ENCODE results near the gene SRGAP1. TPM values are rescaled to one million over a fixed set of nuclear protein-coding genes. Genes with fewer than 3 reads are reported as not detected.
"Not testable (repeated sequence)": the region's sequence is repeated elsewhere in the genome, so short reads cannot be mapped to it uniquely, and the experiment has no call there.

The SRGAP1 gene
- polyA plus RNA-seq, 1 donor from 2014 or later = not detected

GRCh38 chr12:64097366-64098105, 253.0 kb downstream of the SRGAP1 start:
- Mint-ChIP-seq H3K4me3 (no peak overlapping the region), H3K9me3 (no peaks in the 10 kb centered on the region), H3K27me3 (peaks cover 5% of the 10 kb centered on the region), H3K4me1 (no peaks in the 10 kb centered on the region), H3K36me3 (peaks cover 3% of the 10 kb centered on the region), H3K27ac (no peak overlapping the region)

- peaks cover 3% of the 10 kb centered on the region for H3K36me3 Mint-ChIP-seq
- no peaks in the 10 kb centered on the region for H3K9me3 Mint-ChIP-seq
- no peak overlapping the region for H3K27ac Mint-ChIP-seq
- no peak overlapping the region for H3K4me3 Mint-ChIP-seq
- H3K4me1 Mint-ChIP-seq = no peaks in the 10 kb centered on the region
- H3K27me3 Mint-ChIP-seq = peaks cover 5% of the 10 kb centered on the region
Measured at GRCh38 chr12:64098709-64099354, 254.3 kb downstream of the SRGAP1 start.

- Mint-ChIP-seq H3K36me3 (peaks cover 3% of the 10 kb centered on the region), H3K4me3 (no peak overlapping the region), H3K4me1 (no peaks in the 10 kb centered on the region), H3K27me3 (peaks cover 5% of the 10 kb centered on the region), H3K9me3 (no peaks in the 10 kb centered on the region), H3K27ac (no peak overlapping the region)
Measured at GRCh38 chr12:64099397-64099796, 254.9 kb downstream of the SRGAP1 start.

- peaks cover 5% of the 10 kb centered on the region for H3K27me3 Mint-ChIP-seq
- no peaks in the 10 kb centered on the region for H3K9me3 Mint-ChIP-seq
- H3K4me3 Mint-ChIP-seq = no peak overlapping the region
- H3K36me3 Mint-ChIP-seq = peaks cover 3% of the 10 kb centered on the region
- no peak overlapping the region for H3K27ac Mint-ChIP-seq
- no peaks in the 10 kb centered on the region for H3K4me1 Mint-ChIP-seq
Measured at GRCh38 chr12:64102339-64102738, 257.8 kb downstream of the SRGAP1 start.

- Mint-ChIP-seq H3K4me3 (no peak overlapping the region), H3K9me3 (no peaks in the 10 kb centered on the region), H3K27me3 (peaks cover 3% of the 10 kb centered on the region), H3K27ac (no peak overlapping the region), H3K4me1 (no peaks in the 10 kb centered on the region), H3K36me3 (no peaks in the 10 kb centered on the region)
Measured at GRCh38 chr12:64103825-64104740, 259.6 kb downstream of the SRGAP1 start.

- H3K9me3 Mint-ChIP-seq = no peaks in the 10 kb centered on the region
- H3K27me3 Mint-ChIP-seq = no peaks in the 10 kb centered on the region
- H3K4me1 Mint-ChIP-seq = no peaks in the 10 kb centered on the region
- H3K36me3 Mint-ChIP-seq = no peaks in the 10 kb centered on the region
- H3K27ac Mint-ChIP-seq = no peak overlapping the region
- no peak overlapping the region for H3K4me3 Mint-ChIP-seq
Measured at GRCh38 chr12:64105026-64105425, 260.5 kb downstream of the SRGAP1 start.

- Mint-ChIP-seq H3K36me3 (no peaks in the 10 kb centered on the region), H3K27me3 (no peaks in the 10 kb centered on the region), H3K4me1 (no peaks in the 10 kb centered on the region), H3K27ac (no peak overlapping the region), H3K4me3 (no peak overlapping the region), H3K9me3 (peaks cover 0 to 4% (median 3%) of the 10 kb centered on the region in 3 donors)
Measured at GRCh38 chr12:64107776-64108175, 263.3 kb downstream of the SRGAP1 start.

GRCh38 chr12:64109706-64110105, 265.2 kb downstream of the SRGAP1 start:
- Mint-ChIP-seq H3K9me3 (peaks cover 0 to 5% (median 3%) of the 10 kb centered on the region in 3 donors), H3K4me3 (no peak overlapping the region), H3K36me3 (no peaks in the 10 kb centered on the region), H3K27ac (no peak overlapping the region), H3K27me3 (no peaks in the 10 kb centered on the region), H3K4me1 (no peaks in the 10 kb centered on the region)

GRCh38 chr12:64110864-64111263, 266.4 kb downstream of the SRGAP1 start:
- no peaks in the 10 kb centered on the region for H3K4me1 Mint-ChIP-seq
- H3K27ac Mint-ChIP-seq = no peak overlapping the region
- no peak overlapping the region for H3K4me3 Mint-ChIP-seq
- H3K9me3 Mint-ChIP-seq = peaks cover 0 to 5% (median 3%) of the 10 kb centered on the region in 3 donors
- H3K27me3 Mint-ChIP-seq = no peaks in the 10 kb centered on the region
- H3K36me3 Mint-ChIP-seq = peaks cover 1% of the 10 kb centered on the region

- H3K27me3 Mint-ChIP-seq = no peaks in the 10 kb centered on the region
- no peaks in the 10 kb centered on the region for H3K4me1 Mint-ChIP-seq
- peaks cover 1% of the 10 kb centered on the region for H3K36me3 Mint-ChIP-seq
- H3K4me3 Mint-ChIP-seq = no peak overlapping the region
- peaks cover 0 to 5% (median 3%) of the 10 kb centered on the region in 3 donors for H3K9me3 Mint-ChIP-seq
- no peak overlapping the region for H3K27ac Mint-ChIP-seq
Measured at GRCh38 chr12:64116969-64117368, 272.5 kb downstream of the SRGAP1 start.

GRCh38 chr12:64120568-64120967, 276.1 kb downstream of the SRGAP1 start:
- Mint-ChIP-seq H3K27me3 (no peaks in the 10 kb centered on the region), H3K9me3 (no peaks in the 10 kb centered on the region), H3K4me3 (no peak overlapping the region), H3K27ac (no peak overlapping the region), H3K36me3 (no peaks in the 10 kb centered on the region), H3K4me1 (no peaks in the 10 kb centered on the region)

- H3K4me3 Mint-ChIP-seq, H3K4me1 Mint-ChIP-seq, H3K9me3 Mint-ChIP-seq, H3K27ac Mint-ChIP-seq, H3K27me3 Mint-ChIP-seq, H3K36me3 Mint-ChIP-seq: not testable (repeated sequence)
Measured at GRCh38 chr12:64121086-64121485, 276.6 kb downstream of the SRGAP1 start.

GRCh38 chr12:64122154-64122553, 277.7 kb downstream of the SRGAP1 start:
- Mint-ChIP-seq H3K27me3 (no peaks in the 10 kb centered on the region), H3K9me3 (no peaks in the 10 kb centered on the region), H3K27ac (no peak overlapping the region), H3K4me3 (no peak overlapping the region), H3K36me3 (no peaks in the 10 kb centered on the region), H3K4me1 (no peaks in the 10 kb centered on the region)

- no peaks in the 10 kb centered on the region for H3K27me3 Mint-ChIP-seq
- H3K4me1 Mint-ChIP-seq = no peaks in the 10 kb centered on the region
- no peak overlapping the region for H3K27ac Mint-ChIP-seq
- no peak overlapping the region for H3K4me3 Mint-ChIP-seq
- no peaks in the 10 kb centered on the region for H3K9me3 Mint-ChIP-seq
- H3K36me3 Mint-ChIP-seq = no peaks in the 10 kb centered on the region
Measured at GRCh38 chr12:64122995-64123394, 278.5 kb downstream of the SRGAP1 start.

GRCh38 chr12:64123448-64123847, 278.9 kb downstream of the SRGAP1 start:
- Mint-ChIP-seq H3K27me3 (no peaks in the 10 kb centered on the region), H3K27ac (no peak overlapping the region), H3K9me3 (no peaks in the 10 kb centered on the region)

More at GRCh38 chr12:64123448-64123847, 278.9 kb downstream of the SRGAP1 start:
- H3K4me3 Mint-ChIP-seq = no peak overlapping the region
- no peaks in the 10 kb centered on the region for H3K4me1 Mint-ChIP-seq
- H3K36me3 Mint-ChIP-seq = no peaks in the 10 kb centered on the region

Measured in IgD-negative memory B cell (primary cell).